ENCODE data around the gene VWA3A. TPM values are rescaled to one million over a fixed set of nuclear protein-coding genes. Genes with fewer than 3 reads are reported as not detected.
"Not testable (repeated sequence)": the region's sequence is repeated elsewhere in the genome, so short reads cannot be mapped to it uniquely, and the experiment has no call there.

Gene VWA3A
- total RNA-seq, 1 experiment from 2014 or later, result not detected

- no peak for DNase-seq (ENCODE audit: low spot score)
These were observed 40.5 kb downstream of the VWA3A start for GRCh38 chr16:22132801-22133200.

- DNase-seq (ENCODE audit: low spot score), result no peak
These were observed 46.1 kb downstream of the VWA3A start for GRCh38 chr16:22138482-22138881.

GRCh38 chr16:22139008-22139407 lies 46.7 kb downstream of the VWA3A start:
- DNase-seq (ENCODE audit: low spot score), result no peak

GRCh38 chr16:22139732-22140131 lies 47.4 kb downstream of the VWA3A start:
- DNase-seq (ENCODE audit: low spot score), result no peak

GRCh38 chr16:22141767-22142166 lies 49.4 kb downstream of the VWA3A start:
- no peak for DNase-seq (ENCODE audit: low spot score)

- DNase-seq (ENCODE audit: low spot score), result no peak
These were observed 52.2 kb downstream of the VWA3A start for GRCh38 chr16:22144520-22144919.

- no peak for DNase-seq (ENCODE audit: low spot score)
These were observed 55.5 kb downstream of the VWA3A start for GRCh38 chr16:22147853-22148252.

GRCh38 chr16:22151246-22151998 lies 59.1 kb downstream of the VWA3A start:
- DNase-seq (ENCODE audit: low spot score), result no peak

- no peak for DNase-seq (ENCODE audit: low spot score)
These were observed 60.0 kb downstream of the VWA3A start for GRCh38 chr16:22152316-22152715.

- DNase-seq (ENCODE audit: low spot score), result not testable (repeated sequence)
These were observed 60.7 kb downstream of the VWA3A start for GRCh38 chr16:22153078-22153477.

GRCh38 chr16:22161401-22161800 lies 69.1 kb downstream of the VWA3A start:
- DNase-seq (ENCODE audit: low spot score), result no peak

- no peak for DNase-seq (ENCODE audit: low spot score)
These were observed 69.8 kb downstream of the VWA3A start, which contains the start of gene SDR42E2 for GRCh38 chr16:22161999-22162655. Gene SDR42E2, plus strand, starts transcription at chr16:22162506. Its CDS starts 3,077 bp downstream, at chr16:22165583.

GRCh38 chr16:22162656-22163009 lies 70.3 kb downstream of the VWA3A start:
- no peak for DNase-seq (ENCODE audit: low spot score)

- no peak for DNase-seq (ENCODE audit: low spot score)
These were observed 71.5 kb downstream of the VWA3A start for GRCh38 chr16:22163806-22164205.

GRCh38 chr16:22164482-22164881 lies 72.1 kb downstream of the VWA3A start:
- DNase-seq (ENCODE audit: low spot score), result no peak

GRCh38 chr16:22165508-22166285 lies 73.4 kb downstream of the VWA3A start:
- no peak for DNase-seq (ENCODE audit: low spot score)

GRCh38 chr16:22171953-22172352 lies 79.6 kb downstream of the VWA3A start:
- no peak for DNase-seq (ENCODE audit: low spot score)

GRCh38 chr16:22172642-22173041 lies 80.3 kb downstream of the VWA3A start:
- DNase-seq (ENCODE audit: low spot score), result not testable (repeated sequence)

- no peak for DNase-seq (ENCODE audit: low spot score)
These were observed 82.3 kb downstream of the VWA3A start for GRCh38 chr16:22174642-22175041.

- DNase-seq (ENCODE audit: low spot score), result no peak
These were observed 85.9 kb downstream of the VWA3A start for GRCh38 chr16:22177968-22178930.

- DNase-seq (ENCODE audit: low spot score), result no peak
These were observed 89.1 kb downstream of the VWA3A start for GRCh38 chr16:22181426-22181825.

All from H4 (cell line).